NCI-H1436 treated with DMSO at 0.1 percent for 48 hours (cell line): ENCODE measurements around the gene C1orf53.
"Not testable (repeated sequence)": the region's sequence is repeated elsewhere in the genome, so short reads cannot be mapped to it uniquely, and the experiment has no call there.

Source experiments
- DNase-seq: peaks from one replicate; lab custom pipeline; 2025; lab: John Stamatoyannopoulos, UW

Gene C1orf53

DNA sequence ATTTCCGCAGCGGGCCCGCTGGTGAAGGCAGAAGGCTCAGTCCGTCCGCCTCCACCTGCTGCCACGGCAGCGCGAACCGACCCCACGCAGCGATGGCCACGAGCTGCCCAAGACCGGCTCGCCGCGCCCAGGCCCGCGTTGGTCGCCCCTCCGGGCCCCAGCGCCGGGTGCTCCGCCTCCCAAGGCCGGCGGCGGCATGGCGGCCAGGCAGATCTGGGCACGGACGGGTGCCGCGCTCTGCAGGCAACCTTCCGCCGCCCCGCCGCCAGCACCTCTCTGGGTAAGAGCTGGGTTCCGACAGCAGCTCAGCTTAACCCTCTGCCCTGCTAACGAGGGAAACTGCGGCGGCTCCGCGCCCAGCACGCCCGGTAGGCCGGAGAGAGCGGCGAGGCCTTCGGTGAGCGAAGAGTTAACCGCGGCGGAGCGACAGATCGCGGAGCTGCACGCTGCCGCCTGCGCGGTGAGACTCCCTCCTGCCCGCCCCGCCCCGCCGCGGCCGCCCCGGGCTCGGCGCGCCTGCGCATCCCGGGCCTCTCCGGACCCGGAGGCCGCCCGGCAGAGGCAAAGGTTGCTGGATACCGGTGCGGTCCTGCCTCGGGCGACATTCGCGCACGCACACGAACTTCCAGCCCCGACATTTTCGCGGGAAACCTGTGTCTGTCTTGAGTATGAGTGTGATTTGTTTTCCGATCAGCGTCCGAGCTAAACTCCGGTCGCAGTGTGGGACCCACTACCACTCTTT lies at the start of gene C1orf53:
Gene C1orf53 (plus strand): TSS at position 177 of the 742 bp plus-strand sequence. CDS start 20 bp downstream, at position 197.
- DNase-seq: peak; percentile 50

DNA sequence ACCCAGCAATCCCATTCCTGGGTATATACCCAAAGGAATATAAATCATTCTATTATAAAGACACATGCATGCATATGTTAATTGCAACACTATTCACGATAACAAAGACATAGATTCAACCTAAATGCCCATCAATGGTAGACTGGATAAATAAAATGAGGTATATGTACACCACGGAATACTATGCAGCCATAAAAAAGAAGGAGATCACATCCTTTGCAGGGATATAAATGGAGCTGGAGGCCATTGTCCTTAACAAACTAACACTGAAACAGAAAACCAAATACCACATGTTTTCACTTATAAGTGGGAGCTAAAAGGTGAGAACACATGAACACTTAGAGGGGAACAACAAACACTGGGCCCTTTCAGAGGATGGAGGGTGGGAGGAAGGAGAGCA lies 46.7 kb upstream of the C1orf53 start:
- DNase-seq: not testable (repeated sequence)

DNA sequence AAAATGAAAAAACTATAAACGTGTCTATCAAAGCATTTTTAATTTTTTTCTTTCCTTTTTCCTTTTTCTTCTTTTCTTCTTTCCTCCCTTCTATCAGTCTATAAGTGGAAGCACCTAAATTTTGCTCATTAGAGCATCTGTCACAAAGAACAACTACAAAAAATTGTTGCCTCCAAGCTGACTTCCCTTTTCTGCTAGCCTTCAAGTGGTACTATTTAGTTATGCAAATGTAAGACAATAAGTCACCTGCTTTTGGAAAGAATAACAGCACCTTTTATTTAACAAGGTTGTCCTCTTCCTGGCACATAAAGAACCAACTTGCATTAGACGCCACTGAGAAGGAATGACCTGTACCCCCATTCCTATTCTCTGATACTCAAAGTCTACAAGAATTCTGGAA lies 45.0 kb upstream of the C1orf53 start:
- DNase-seq: no peak

DNA sequence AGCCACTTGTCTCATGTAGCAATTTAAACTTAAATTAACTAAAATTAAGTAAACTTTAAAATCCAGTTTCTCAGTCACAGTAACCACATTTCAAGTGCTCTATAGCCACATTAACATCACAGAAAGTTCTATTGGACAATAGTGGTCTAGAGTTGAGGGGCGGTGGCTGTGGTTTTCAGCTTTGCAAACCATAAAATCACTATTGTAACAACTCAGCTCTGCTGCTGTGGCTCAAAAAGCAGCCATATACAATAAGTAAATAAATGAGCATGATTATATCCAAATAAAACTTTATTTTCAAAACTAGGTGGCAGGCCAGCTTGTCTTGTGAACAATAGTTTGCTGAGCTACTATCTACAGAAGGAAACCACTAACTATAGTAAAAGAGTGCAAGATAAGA lies 43.4 kb upstream of the C1orf53 start:
- no peak for DNase-seq

DNA sequence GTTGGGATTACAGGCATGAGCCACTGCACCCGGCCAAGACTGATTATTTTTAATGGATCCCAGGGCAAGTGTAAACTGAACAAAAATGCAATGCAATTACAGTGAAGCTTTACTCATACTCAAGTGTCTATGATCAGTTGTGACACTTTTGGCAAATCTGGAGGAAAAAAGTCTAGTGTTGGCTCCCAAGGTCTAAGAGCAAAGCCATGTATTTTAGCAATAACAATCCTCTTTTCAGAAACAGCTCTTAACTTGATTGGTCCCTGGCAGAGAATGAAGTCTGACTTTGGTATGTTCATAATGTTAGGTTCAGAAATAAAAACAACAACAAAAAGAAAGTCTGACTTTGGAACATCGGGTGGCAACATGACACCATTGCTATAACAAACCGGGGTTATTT lies 40.2 kb upstream of the C1orf53 start:
- DNase-seq: no peak

DNA sequence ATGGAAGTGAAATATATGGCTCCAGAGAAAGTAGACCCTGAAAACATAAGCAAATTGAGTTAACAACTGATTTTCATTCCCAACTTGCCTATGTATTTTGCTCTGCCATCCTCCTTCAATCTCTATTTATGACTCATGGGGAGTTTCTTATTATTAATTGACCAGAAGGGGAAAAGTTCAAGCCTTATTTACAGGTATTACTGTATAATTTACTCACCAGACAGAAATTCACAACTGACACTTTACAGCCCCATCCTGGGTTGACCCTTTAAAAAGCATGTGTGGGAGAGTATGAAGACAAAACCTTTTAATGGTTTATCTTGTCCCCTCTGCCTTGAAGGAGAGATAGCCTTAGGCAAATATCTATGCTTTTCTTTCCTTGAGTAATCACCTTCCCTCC lies 39.8 kb upstream of the C1orf53 start:
- no peak for DNase-seq

DNA sequence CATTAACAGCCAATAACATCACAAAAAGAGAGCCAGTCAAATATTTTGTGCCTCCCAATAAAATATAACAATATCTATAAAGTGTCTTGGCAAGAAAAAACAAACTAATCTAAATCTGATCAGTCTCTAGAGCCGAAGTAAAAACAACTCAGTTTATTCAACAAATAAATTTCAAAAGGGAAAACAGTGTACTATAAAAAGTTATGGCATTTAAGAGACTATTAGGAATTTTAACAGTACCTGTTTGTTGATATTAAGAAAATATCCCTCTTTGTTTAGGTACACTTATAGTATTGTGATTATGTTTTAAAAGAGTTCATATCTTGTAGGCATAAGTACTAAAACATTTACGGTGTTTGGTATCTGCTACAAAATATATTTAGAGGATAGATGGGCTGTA lies 36.6 kb upstream of the C1orf53 start:
- DNase-seq: no peak

DNA sequence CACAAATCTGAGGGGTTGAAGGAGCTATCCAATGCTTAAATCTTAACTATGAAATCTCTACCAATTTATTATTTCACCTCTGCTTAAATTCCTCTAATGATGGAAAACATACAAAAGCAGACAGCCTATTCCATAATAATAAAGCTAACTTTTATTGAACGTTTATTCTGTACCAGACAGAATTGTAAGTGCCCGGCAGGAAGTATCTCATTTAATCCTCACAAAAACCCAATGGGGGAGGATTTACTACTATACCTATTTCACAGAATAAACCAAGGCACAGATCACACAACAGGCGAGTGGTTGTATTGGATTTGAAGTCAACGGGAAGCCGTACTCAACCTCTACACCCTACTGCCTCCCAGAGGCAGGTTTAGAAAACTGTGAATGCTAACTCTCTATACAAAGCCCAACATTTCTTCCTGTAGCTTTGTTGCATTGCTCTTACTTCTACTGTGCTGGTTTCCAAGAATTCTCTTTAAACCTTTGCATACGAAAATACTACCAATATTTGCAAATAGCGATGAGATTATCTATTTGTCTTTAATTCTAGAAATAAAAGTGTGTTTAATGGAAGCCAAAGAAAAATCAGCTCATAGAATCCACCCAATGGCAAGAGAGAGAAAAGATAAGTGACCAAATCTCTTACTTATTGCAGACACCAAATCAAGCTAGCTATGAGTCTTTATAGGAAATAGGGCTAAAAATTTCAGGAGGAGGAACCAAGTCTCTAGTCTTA lies 33.5 kb upstream of the C1orf53 start:
- DNase-seq: peak; percentile 41

DNA sequence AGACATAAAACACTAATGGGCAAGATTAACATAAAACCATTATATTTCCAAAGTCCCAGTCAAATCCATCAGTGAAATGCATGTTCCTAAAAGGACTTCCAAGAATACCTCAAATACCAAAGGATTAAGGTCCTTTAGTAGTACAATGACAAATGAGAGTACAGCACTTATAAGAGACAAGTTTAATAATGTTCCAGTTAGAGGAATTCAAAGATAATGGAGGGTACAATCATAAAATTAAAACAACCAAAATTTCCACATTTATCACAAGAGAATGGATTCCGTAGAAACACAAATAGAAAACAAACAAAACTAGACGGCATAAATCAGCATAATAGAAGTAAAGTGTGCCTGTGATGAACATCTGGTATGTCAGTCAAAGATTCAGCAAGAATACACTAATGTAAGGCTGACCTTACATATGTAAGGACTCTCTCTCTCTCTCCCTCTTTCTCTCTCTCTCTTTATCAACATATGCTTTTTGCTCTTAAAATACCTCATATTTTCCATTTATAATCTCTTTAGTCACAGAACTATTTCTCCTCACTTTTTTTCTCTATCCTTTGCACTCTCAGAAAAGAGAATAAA lies 32.8 kb upstream of the C1orf53 start:
- DNase-seq: no peak

DNA sequence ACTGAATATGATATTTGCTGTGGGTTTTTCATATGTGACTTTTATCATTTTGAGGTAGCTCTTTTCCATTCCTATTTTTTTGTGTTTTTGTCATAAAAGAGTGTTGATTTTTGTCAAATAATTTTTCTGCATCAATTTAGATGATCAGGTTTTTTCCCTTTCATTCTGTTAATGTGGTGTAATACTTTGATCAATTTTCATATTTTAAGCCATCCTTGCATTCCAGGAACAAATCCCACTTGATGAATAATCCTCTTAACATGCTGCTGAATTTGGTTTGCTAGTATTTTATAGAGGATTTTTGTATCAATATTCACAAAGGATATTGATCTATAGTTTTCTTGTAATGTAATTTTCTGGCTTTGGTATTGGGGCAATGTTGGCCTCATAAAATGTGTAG lies 25.5 kb upstream of the C1orf53 start:
- DNase-seq: no peak

DNA sequence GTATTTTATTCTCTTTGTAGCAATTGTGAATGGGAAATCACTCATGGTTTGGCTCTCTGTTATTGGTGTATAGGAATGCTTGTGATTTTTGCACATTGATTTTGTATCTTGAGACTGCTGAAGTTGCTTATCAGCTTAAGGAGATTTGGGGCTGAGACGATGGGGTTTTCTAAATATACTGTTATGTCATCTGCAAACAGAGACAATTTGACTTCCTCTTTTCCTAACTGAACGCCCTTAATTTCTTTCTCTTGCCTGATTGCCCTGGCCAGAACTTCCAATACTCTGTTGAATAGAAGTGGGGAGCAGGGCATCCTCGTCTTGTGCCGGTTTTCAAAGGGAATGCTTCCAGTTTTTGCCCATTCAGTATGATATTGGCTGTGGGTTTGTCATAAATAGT lies 22.0 kb upstream of the C1orf53 start:
- DNase-seq: not testable (repeated sequence)

DNA sequence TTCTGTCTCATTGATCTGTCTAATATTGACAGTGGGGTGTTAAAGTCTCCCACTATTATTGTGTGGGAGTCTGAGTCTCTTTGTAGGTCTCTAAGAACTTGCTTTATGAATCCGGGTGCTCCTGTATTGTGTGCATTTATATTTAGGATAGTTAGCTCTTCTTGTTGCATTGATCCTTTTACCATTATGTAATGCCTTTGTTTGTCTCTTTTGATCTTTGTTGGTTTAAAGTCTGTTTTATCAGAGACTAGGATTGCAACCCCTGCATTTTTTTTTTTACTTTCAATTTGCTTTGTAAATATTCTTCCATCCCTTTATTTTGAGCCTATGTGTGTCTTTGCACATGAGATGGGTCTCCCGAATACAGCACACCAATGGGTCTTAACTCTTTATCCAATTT lies 20.2 kb upstream of the C1orf53 start:
- DNase-seq: not testable (repeated sequence)

DNA sequence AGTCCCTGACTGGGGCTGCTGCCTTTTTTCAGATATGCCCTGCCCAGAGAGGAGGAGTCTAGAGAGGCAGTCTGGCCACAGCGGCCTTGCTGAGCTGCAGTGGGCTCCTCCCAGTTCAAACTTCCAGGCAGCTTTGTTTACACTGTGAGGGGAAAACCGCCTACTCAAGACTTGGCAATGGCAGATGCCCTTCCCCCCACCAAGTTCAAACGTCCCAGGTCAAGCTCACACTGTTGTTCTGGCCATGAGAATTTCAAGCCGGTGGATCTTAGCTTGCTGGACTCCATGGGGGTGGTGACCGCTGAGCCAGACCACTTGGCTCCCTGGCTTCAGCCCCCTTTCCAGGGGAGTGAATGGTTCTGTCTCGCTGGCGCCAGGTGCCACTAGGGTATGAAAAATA lies 18.3 kb upstream of the C1orf53 start:
- DNase-seq: no peak

DNA sequence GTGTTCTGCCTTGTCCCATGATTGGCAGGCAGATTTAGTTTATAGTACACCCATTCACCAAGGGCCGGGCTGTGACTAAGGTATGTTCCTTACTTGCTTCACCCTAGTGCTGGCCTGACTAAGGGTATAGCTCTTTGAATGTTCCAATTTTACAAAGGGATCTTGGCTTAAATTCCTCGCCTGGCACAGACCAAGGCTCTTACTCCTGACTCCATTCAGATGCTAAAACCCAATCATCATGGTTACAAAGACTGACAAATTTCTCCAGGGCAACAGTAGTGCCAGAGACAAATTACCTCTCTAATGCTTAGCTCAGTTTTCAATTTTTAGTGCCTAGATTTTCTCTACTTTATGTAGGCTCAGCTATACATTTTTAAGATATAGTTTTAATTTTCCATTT lies 11.5 kb upstream of the C1orf53 start:
- no peak for DNase-seq

DNA sequence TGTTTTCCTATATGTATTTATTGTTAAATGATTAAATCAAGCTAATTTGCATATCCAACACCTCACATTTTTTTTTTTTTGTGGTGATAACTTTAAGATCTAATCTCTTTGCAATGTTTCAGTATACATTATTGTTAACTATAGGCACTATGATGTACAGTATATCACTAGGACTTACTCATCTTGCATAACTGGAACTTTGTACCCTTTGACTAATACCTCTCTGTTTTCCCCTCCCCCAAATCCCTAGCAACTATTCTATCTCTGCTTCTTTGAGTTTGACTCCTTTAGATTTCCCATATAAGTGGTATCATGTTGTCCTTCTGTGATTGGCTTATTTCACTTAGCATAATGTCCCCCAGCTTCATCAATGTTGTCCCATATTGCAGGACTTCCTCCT lies 9.7 kb upstream of the C1orf53 start:
- no peak for DNase-seq

DNA sequence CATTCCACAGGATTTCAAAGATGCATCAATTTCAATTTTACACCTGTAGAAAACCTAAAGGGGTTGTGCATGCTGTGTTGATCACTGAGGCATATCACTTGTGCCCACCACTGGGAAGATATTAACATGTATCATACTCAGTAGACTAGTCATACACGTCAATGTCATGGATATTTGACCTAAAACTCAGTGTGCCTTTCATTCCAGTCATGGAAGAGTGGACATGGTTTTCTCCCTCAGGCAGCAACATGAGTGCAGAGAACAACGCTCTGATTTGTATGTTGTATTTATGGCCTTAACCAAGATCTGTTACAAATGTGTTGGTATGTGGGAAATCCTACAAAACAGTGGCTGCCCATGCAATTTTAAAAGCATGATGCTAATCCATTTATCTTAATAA lies 6.1 kb upstream of the C1orf53 start:
- no peak for DNase-seq

DNA sequence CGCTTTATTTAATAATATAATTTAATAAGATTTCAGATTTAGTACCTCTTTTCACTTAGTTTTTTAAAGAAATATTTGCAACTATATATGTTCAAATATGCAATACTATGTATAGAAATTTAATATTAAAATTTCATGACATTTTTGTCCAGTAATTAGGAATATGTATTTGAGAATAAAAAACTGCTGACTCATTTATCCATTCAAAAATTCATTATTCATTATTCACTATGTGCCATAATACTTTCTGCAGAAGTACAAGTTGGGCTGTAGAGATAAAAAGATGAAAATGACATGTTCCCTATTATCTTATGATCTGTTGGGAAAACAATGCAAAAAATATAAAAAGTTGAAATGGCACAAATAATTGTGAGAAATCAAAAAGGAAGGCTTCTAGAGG lies 3.4 kb upstream of the C1orf53 start:
- DNase-seq: no peak

DNA sequence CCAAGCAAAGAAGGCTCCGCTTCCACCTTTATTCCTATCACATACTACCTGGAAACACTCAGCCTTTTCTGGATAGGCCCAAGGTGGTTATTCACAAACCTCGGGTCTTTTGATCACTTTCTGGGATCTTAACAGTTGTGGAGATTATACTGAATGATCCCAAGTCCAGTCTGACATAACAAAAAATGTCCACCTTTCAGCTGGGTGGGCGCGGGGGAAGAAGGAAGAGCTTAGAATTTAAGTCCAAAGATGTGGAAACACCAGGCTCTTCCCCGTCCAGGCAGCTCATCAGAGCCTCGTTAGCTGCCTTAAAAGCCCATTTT lies 338 bp upstream of the C1orf53 start:
- DNase-seq: no peak

DNA sequence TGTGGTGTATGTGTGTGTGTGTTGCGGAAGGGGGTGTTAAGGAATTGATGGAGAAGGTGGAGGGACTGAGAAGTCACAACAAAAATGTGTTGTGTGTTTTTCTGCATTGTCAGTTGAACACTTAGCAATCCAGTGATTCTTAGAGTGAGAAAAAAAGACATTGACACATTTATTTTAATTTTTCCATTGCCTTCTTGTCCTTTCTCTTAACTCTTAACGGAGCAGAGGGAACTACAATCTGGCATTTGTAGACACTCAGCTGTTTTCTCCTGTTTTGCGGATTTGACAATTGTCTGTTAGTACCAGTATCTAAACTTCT lies 725 bp downstream of the C1orf53 start:
- DNase-seq: no peak

DNA sequence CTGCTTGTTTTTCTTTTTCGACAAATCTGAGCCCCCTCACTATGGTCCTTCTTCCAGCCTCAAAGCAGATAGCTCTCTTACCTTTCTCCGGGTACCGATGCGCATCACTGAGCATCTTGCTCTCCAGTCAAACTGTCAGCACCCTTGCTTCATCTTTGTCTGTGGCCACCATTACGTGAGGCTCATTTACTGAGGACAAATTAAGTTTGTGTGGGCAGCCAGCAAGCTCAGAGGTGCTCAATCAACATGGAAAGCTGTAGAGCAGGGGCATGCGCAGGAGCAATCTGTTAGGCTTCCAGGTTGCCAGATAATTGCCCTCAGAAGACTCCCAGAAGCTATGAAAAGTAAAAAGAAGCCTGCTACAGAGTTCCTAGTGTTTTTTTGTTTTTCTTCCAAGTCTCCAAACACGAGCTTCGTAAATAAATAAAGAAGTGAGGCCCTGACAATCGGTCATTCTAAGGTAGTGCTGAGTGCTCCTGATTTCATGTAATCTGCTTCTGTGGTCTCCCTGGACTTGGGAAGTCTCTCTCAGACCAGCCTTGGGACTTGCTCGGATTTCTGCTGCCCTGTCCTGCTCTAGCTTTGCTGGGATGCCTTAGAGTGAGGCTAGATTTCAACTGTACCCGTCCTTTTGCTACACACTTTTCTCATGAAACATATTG lies 1.8 kb downstream of the C1orf53 start:
- no peak for DNase-seq

DNA sequence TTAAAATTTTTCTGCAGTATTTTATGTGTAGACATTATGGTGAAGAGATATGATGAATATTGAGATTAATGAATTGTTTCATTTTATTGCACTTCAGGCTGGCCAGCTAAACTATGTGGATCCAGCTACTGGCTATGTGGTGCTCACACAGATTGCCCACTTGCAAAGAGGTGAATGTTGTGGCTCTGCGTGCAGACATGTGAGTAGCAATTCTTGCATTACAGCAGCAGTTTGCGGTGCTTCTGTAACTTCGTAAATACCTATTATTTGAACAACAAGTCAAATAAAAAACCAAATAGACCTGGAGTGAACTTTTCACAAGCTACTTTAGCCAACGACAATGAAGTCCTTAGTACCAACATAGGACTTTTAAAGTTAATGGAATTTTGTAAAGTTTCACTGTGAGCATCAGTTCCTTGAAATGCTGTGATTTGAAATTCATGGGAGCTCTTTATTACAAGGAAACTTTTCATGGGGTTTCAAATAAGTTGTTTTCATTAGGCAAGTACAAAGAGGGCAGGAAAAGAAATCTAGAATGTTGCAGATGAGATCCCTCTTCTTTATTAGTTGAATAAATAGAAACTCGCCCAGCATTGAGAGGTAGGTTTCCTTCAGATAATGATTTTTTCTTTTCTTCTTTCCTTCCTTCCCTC lies 3.4 kb downstream of the C1orf53 start:
- DNase-seq: no peak

DNA sequence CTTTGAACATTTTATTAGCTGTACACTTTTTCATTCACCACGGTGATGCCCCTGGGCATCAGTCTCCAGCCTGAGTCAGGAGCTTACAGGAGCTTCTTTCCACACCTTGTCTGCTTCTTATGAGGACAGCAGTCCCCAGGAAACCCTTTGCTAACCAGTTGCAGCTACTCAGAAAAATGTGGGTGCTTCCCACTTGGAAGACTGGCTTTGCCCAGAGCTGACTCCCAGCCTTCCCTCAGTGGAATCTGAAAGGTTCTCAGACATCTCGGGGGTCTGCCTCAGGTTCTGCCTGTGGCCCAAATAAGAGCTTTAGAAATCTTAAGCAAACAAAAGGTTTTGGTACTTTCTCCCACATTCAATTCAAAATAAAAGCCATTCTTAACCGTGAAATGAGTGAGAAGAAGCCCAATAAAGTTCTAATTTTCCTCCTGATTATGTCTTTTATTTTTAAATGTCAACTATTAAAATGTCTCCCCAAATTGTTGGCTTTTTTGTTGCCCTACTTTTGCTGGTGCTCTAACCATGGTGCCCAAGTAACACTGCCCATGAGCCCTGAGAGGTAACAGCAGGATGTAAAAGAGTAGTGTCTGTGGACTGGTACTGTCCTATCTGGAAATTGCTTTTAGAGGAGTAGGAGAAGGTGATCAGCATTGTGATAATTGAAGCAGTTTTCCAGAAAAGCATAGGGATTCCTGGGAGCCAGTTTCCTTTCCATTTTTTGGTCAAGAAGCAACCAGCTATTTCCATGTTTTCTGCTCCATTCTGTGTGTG lies 5.6 kb downstream of the C1orf53 start:
- DNase-seq: no peak
